Lower lobe of right lung (tissue), 2 donors: ENCODE data around the gene ETFB. TPM values are rescaled to one million over a fixed set of nuclear protein-coding genes. Genes with fewer than 3 reads are reported as not detected.

Experiments
- ATAC-seq, 2 donors: fragments of 200-7000 bp; cut with Tn5 transposase; one replicate each; pipeline ENCODE4 v1.9.1; 2020 to 2022; ENCODE audit warnings: mild to moderate bottlenecking in 2 of 2, moderate library complexity in 2 of 2
- DNase-seq: peaks from one replicate; pipeline ENCODE4 v3.0.0-alpha.2; 2020
- H3K27ac ChIP-seq: fragments of 200-600 bp; one replicate; pipeline ENCODE4 v1.8.0; 2022
- H3K27me3 ChIP-seq: fragments of 200-600 bp; one replicate; pipeline ENCODE4 v1.8.0; 2022; ENCODE audit warnings: low read depth
- H3K36me3 ChIP-seq: fragments of 200-600 bp; one replicate; pipeline ENCODE4 v1.8.0; 2022; ENCODE audit warnings: mild to moderate bottlenecking
- H3K4me1 ChIP-seq: fragments of 200-600 bp; one replicate; pipeline ENCODE4 v1.8.0; 2022
- H3K4me3 ChIP-seq: fragments of 200-600 bp; one replicate; pipeline ENCODE4 v1.8.0; 2022; ENCODE audit warnings: mild to moderate bottlenecking
- H3K9me3 ChIP-seq: fragments of 200-600 bp; one replicate; pipeline ENCODE4 v1.8.0; 2022
- CTCF ChIP-seq: fragments of 200-600 bp; IDR thresholded peaks from one replicate; pipeline ENCODE4 v1.8.0; 2022; ENCODE audit warnings: antibody characterized with exemption, mild to moderate bottlenecking
- intact Hi-C: fragments of 100-400 bp; cut with DNase I; formaldehyde crosslinking; loops from one replicate; pipeline ENCODE4 v1.11.0; 2022
- total RNA-seq: library from RNA; stranded (reverse); fragmentation: NEBNext Ultra II Directional; extraction: Animal tissue kit (Norgen Biotek cat#: 25700); gene quantifications from one replicate; pipeline ENCODE4 v1.2.1, GENCODE V29; 2021
- donor health status: DM: no; HTN: yes; CAD: no; lungs with severe emphysema.

ETFB gene
- total RNA-seq, 1 donor from 2014 or later = 59.8 TPM

- DNase-seq = no peak
- Histone ChIP-seq H3K27me3 (no peaks in the 10 kb centered on the region), H3K9me3 (no peaks in the 10 kb centered on the region), H3K27ac (no peak overlapping the region), H3K4me1 (peaks cover 11% of the 10 kb centered on the region), H3K4me3 (no peak overlapping the region), H3K36me3 (no peaks in the 10 kb centered on the region)
- no peak for ATAC-seq
- intact Hi-C loops = no loop called here
- TF ChIP-seq CTCF = no peak
These were observed 25.0 kb upstream of the ETFB start for GRCh38 chr19:51391073-51391611.

- Histone ChIP-seq H3K27me3 (no peaks in the 10 kb centered on the region), H3K36me3 (no peaks in the 10 kb centered on the region), H3K4me1 (no peaks in the 10 kb centered on the region), H3K9me3 (no peaks in the 10 kb centered on the region), H3K27ac (no peak overlapping the region), H3K4me3 (no peak overlapping the region)
- no peak for TF ChIP-seq CTCF
- ATAC-seq (no peak), DNase-seq (no peak)
- intact Hi-C loops = no loop called here
These were observed 23.0 kb upstream of the ETFB start for GRCh38 chr19:51389143-51389542.

- Histone ChIP-seq H3K27ac (no peak within 1 kb of the TSS), H3K9me3 (no peaks in the 10 kb centered on the region), H3K4me3 (no peak within 1 kb of the TSS), H3K36me3 (no peaks in the 10 kb centered on the region), H3K27me3 (no peaks in the 10 kb centered on the region), H3K4me1 (no peaks in the 10 kb centered on the region)
- no peak for ATAC-seq
- intact Hi-C loops = no loop called here
- no peak for DNase-seq
- TF ChIP-seq CTCF = no peak
These were observed 21.8 kb upstream of the ETFB start, which contains the start of gene LIM2 for GRCh38 chr19:51387924-51388389. Gene LIM2, minus strand, starts transcription at chr19:51387974. Its CDS starts 531 bp downstream, at chr19:51387443.

GRCh38 chr19:51386882-51387520 lies 20.8 kb upstream of the ETFB start:
- intact Hi-C loops = no loop called here
- DNase-seq = no peak
- H3K9me3 ChIP-seq = no peaks in the 10 kb centered on the region
- no peak for ATAC-seq
- no peaks in the 10 kb centered on the region for H3K4me1 ChIP-seq
- TF ChIP-seq CTCF = no peak
- no peak overlapping the region for H3K27ac ChIP-seq
- no peak overlapping the region for H3K4me3 ChIP-seq
- no peaks in the 10 kb centered on the region for H3K27me3 ChIP-seq
- no peaks in the 10 kb centered on the region for H3K36me3 ChIP-seq

GRCh38 chr19:51382004-51382403 lies 15.8 kb upstream of the ETFB start:
- DNase-seq (no peak), ATAC-seq (no peak)
- Histone ChIP-seq H3K9me3 (no peaks in the 10 kb centered on the region), H3K4me3 (no peak overlapping the region), H3K27ac (no peak overlapping the region), H3K27me3 (no peaks in the 10 kb centered on the region), H3K4me1 (no peaks in the 10 kb centered on the region), H3K36me3 (no peaks in the 10 kb centered on the region)
- no peak for TF ChIP-seq CTCF
- intact Hi-C loops = no loop called here
